SK-N-SH (cell line): Measurements from ENCODE around the gene AHRR. TPM values are rescaled to one million over a fixed set of nuclear protein-coding genes. Genes with fewer than 3 reads are reported as not detected.

Experiments used
- CTCF ChIA-PET: fragments of 300-600, 350-600 bp; formaldehyde crosslinking; extraction: SDS; loops from one replicate; lab custom pipeline; 2021; lab: Yijun Ruan, JAX
- POLR2A ChIA-PET: fragments of 350-600 bp; sonication (Branson Sonifier 250); formaldehyde crosslinking; extraction: SDS; loops from one replicate; lab custom pipeline; 2020; ENCODE audit warnings: antibody characterized with exemption, inconsistent platforms; lab: Yijun Ruan, JAX
- DNase-seq: peaks from one replicate; pipeline ENCODE4 v3.0.0; 2012
- H2AFZ ChIP-seq: fragments of 200-600 bp; sonication (generic); 2 replicates; pipeline ENCODE4 v1.8.1; 2016; ENCODE audit warnings: antibody characterized with exemption, mild to moderate bottlenecking, low read depth
- H3F3A ChIP-seq: fragments of 200-600 bp; sonication (generic); replicated peaks from 2 replicates; pipeline ENCODE3; 2016; ENCODE audit warnings: antibody characterized with exemption, mild to moderate bottlenecking; ENCODE audit not compliant: insufficient read depth
- H3K27ac ChIP-seq, 2 experiments: fragments of 200-500 bp in 1 of 2; fragments of 200-600 bp in 1 of 2; sonication (Bioruptor generic) in 1 of 2; sonication (generic), shearing (Covaris generic) in 1 of 2; 2 replicates each; pipeline versions ENCODE4 v1.5.1 to v1.6.1; 2014 to 2016; ENCODE audit warnings: low read depth in 2 of 2, inconsistent platforms in 1 of 2, low read length in 1 of 2, mild to moderate bottlenecking in 1 of 2, mixed read lengths in 1 of 2
- H3K27me3 ChIP-seq: fragments of 200-600 bp; sonication (generic), shearing (Covaris generic); 2 replicates; pipeline ENCODE4 v1.6.1; 2016; ENCODE audit warnings: mixed run types; ENCODE audit not compliant: insufficient read depth
- H3K36me3 ChIP-seq, 2 experiments: fragments of 200-500 bp in 1 of 2; fragments of 200-600 bp in 1 of 2; sonication (Bioruptor generic) in 1 of 2; sonication (generic) in 1 of 2; replicated peaks in 1 of 2; 2 replicates each; pipeline versions ENCODE3 to v1.5.1; 2014 to 2016; ENCODE audit warnings: low read length in 1 of 2, mild to moderate bottlenecking in 1 of 2; ENCODE audit not compliant: insufficient read depth in 2 of 2, control insufficient read depth in 1 of 2
- H3K4me1 ChIP-seq, 2 experiments: fragments of 200-500 bp in 1 of 2; fragments of 200-600 bp in 1 of 2; sonication (Bioruptor generic) in 1 of 2; sonication (generic), shearing (Covaris generic) in 1 of 2; 2 replicates each; pipeline versions ENCODE4 v1.5.1 to v1.6.1; 2014 to 2016; ENCODE audit warnings: low read depth in 1 of 2, low read length in 1 of 2, mixed run types in 1 of 2; ENCODE audit not compliant: insufficient read depth in 2 of 2, control insufficient read depth in 1 of 2
- H3K4me2 ChIP-seq: fragments of 200-600 bp; sonication (generic), shearing (Covaris generic); 2 replicates; pipeline ENCODE4 v1.6.1; 2017; ENCODE audit warnings: mixed run types
- H3K4me3 ChIP-seq, 2 experiments: fragments of 200-500 bp in 1 of 2; fragments of 200-600 bp in 1 of 2; sonication (Bioruptor generic) in 1 of 2; sonication (generic), shearing (Covaris generic) in 1 of 2; 2 replicates each; pipeline versions ENCODE4 v1.5.1 to v1.8.1; 2014 to 2016; ENCODE audit warnings: low read depth in 2 of 2, inconsistent platforms in 1 of 2, low read length in 1 of 2, mild to moderate bottlenecking in 1 of 2, mixed read lengths in 1 of 2, moderate library complexity in 1 of 2
- H3K79me2 ChIP-seq: fragments of 200-600 bp; sonication (generic); 2 replicates; pipeline ENCODE4 v1.8.1; 2017; ENCODE audit warnings: mild to moderate bottlenecking; ENCODE audit not compliant: insufficient read depth
- H3K9ac ChIP-seq: fragments of 200-600 bp; sonication (generic); 2 replicates; pipeline ENCODE4 v1.6.1; 2017; ENCODE audit warnings: mixed run types
- H3K9me2 ChIP-seq: fragments of 200-600 bp; sonication (generic); 2 replicates; pipeline ENCODE4 v1.6.1; 2017; ENCODE audit warnings: mixed run types
- H3K9me3 ChIP-seq: fragments of 200-600 bp; sonication (generic); 2 replicates; pipeline ENCODE4 v1.6.1; 2017; ENCODE audit warnings: mixed run types, mild to moderate bottlenecking, moderate library complexity
- H4K20me1 ChIP-seq: fragments of 200-600 bp; sonication (generic); 2 replicates; pipeline ENCODE4 v1.6.1; 2017; ENCODE audit warnings: mild to moderate bottlenecking, mixed run types; ENCODE audit not compliant: insufficient read depth
- CHD2 ChIP-seq: fragments of 150-350 bp; IDR thresholded peaks from 2 replicates; pipeline ENCODE4 v1.6.1; 2018; ENCODE audit warnings: low read length; ENCODE audit not compliant: partially characterized antibody
- EP300 ChIP-seq, 2 experiments: IDR thresholded peaks; 2 replicates each; pipeline versions ENCODE4 v1.4.0 to v1.6.1; 2012; ENCODE audit warnings: borderline replicate concordance in 1 of 2, low read depth in 1 of 2, low read length in 1 of 2
- EZH2phosphoT487 ChIP-seq: fragments of 200-600 bp; sonication (generic); IDR thresholded peaks from 2 replicates; pipeline ENCODE4 v1.6.1; 2017; ENCODE audit warnings: low read depth, mixed run types, mild to moderate bottlenecking, antibody characterized with exemption, moderate library complexity, borderline replicate concordance
- FOXJ3 ChIP-seq: sonication (generic); formaldehyde crosslinking; IDR thresholded peaks from 2 replicates; pipeline ENCODE4 v1.5.1; 2020; ENCODE audit warnings: mild to moderate bottlenecking, missing genetic modification reagents
- FOXM1 ChIP-seq: IDR thresholded peaks from 2 replicates; pipeline ENCODE4 v1.4.0; 2012; ENCODE audit warnings: low read depth, mild to moderate bottlenecking
- GABPA ChIP-seq: IDR thresholded peaks from 2 replicates; pipeline ENCODE4 v1.4.0; 2012; ENCODE audit warnings: low read depth, mild to moderate bottlenecking
- GATA2 ChIP-seq: sonication (generic); formaldehyde crosslinking; IDR thresholded peaks from 2 replicates; pipeline ENCODE4 v1.5.0; 2020; ENCODE audit warnings: mild to moderate bottlenecking, missing genetic modification reagents
- MEF2A ChIP-seq: IDR thresholded peaks from 2 replicates; pipeline ENCODE4 v1.4.0; 2012; ENCODE audit warnings: low read depth, borderline replicate concordance
- NFIC ChIP-seq: IDR thresholded peaks from 2 replicates; pipeline ENCODE4 v1.4.0; 2012; ENCODE audit warnings: borderline replicate concordance
- NRF1 ChIP-seq: IDR thresholded peaks from 2 replicates; pipeline ENCODE4 v1.6.1; 2012; ENCODE audit warnings: low read depth, mild to moderate bottlenecking, low read length
- RAD21 ChIP-seq: IDR thresholded peaks from 2 replicates; pipeline ENCODE4 v1.6.1; 2012; ENCODE audit warnings: mild to moderate bottlenecking, low read length
- RXRA ChIP-seq: IDR thresholded peaks from 2 replicates; pipeline ENCODE4 v1.4.0; 2012; ENCODE audit warnings: low read depth, mild to moderate bottlenecking, borderline replicate concordance
- SIN3A ChIP-seq: IDR thresholded peaks from 2 replicates; pipeline ENCODE4 v1.6.1; 2012; ENCODE audit warnings: low read depth, mild to moderate bottlenecking, low read length, moderate library complexity, borderline replicate concordance
- SMC3 ChIP-seq: IDR thresholded peaks from 2 replicates; pipeline ENCODE4 v1.6.1; 2012; ENCODE audit warnings: low read depth, low read length, improper control_type of control experiment
- TAF1 ChIP-seq: IDR thresholded peaks from 2 replicates; pipeline ENCODE4 v1.6.1; 2012; ENCODE audit warnings: low read depth, mild to moderate bottlenecking, low read length, moderate library complexity, borderline replicate concordance
- YY1 ChIP-seq: IDR thresholded peaks from 2 replicates; pipeline ENCODE4 v1.4.0; 2012; ENCODE audit warnings: low read depth, mild to moderate bottlenecking
- WGBS: methylation state at CpG from one replicate; pipeline ENCODE4 v1.1.6; 2017; ENCODE audit warnings: low lambda C conversion rate; 5-methylcytosine and 5-hydroxymethylcytosine counted together
- polyA plus RNA-seq, 3 experiments: library from polyadenylated mRNA; depleted of rRNA; stranded (reverse); fragments of >200 nt; gene quantifications; 2 replicates each; pipeline ENCODE4 v1.2.3, GENCODE V29; 2012
- TF ChIP-seq, protein P1 (sequence below): IDR thresholded peaks from 2 replicates; pipeline ENCODE4; 2012
- TF ChIP-seq, protein P2 (sequence below): fragments of 150-350 bp; IDR thresholded peaks from 2 replicates; pipeline ENCODE4 v1.6.1; 2017; ENCODE audit warnings: antibody characterized with exemption, low read length, low read depth, borderline replicate concordance
- TF ChIP-seq, protein P3 (sequence below): IDR thresholded peaks from 2 replicates; pipeline ENCODE4 v1.6.1; 2012; ENCODE audit warnings: mild to moderate bottlenecking, low read depth, low read length, moderate library complexity
- TF ChIP-seq, protein P4 (sequence below): IDR thresholded peaks from 2 replicates; pipeline ENCODE4 v1.4.0; 2012; ENCODE audit warnings: low read depth, borderline replicate concordance
- TF ChIP-seq, protein P5 (sequence below): IDR thresholded peaks from 2 replicates; pipeline ENCODE4 v1.4.0; 2012; ENCODE audit warnings: low read depth, borderline replicate concordance

Gene AHRR
- polyA plus RNA-seq, 1 of the 3 experiments (the other 2 are of a cell fraction), result 0.71 TPM

DNA sequence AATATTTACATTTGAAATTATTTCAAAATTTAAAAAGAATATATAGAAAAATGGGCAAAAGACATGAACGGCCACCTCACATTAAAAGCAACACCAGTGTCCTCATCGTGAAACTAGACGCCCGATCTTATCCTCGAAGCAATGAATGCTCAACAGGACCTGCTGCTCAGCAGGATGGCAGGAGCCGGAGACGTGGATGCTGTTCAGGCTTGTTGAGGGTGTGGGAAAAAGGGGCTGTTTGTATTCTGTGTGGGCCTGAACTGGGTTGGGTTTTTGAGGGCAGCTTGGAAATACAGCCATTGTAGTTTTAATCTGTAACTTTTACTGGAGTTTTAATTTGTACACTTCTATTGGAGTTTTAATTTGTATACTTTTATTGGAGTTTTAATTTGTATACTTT, 141.8 kb downstream of the AHRR start:
- Histone ChIP-seq H3F3A (no peaks in the 10 kb centered on the region), H3K4me1 (no peaks in the 10 kb centered on the region), H3K9me3 (no peaks in the 10 kb centered on the region), H3K27me3 (no peaks in the 10 kb centered on the region), H3K36me3 (peaks cover 24 to 69% of the 10 kb centered on the region in 2 experiments)
- POLR2A ChIA-PET, result no interaction called here
- 89% methylated on average over 7 of the region's 7 CpGs for WGBS
- TF ChIP-seq GABPA, result no peak
- TF ChIP-seq SIN3A, result no peak
- TF ChIP-seq RAD21, result no peak
- no peak for TF ChIP-seq GATA2
- no peak for TF ChIP-seq SMC3
- TF ChIP-seq, protein P1, sequence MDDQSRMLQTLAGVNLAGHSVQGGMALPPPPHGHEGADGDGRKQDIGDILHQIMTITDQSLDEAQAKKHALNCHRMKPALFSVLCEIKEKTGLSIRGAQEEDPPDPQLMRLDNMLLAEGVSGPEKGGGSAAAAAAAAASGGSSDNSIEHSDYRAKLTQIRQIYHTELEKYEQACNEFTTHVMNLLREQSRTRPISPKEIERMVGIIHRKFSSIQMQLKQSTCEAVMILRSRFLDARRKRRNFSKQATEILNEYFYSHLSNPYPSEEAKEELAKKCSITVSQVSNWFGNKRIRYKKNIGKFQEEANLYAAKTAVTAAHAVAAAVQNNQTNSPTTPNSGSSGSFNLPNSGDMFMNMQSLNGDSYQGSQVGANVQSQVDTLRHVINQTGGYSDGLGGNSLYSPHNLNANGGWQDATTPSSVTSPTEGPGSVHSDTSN, result no peak
- TF ChIP-seq, protein P2, sequence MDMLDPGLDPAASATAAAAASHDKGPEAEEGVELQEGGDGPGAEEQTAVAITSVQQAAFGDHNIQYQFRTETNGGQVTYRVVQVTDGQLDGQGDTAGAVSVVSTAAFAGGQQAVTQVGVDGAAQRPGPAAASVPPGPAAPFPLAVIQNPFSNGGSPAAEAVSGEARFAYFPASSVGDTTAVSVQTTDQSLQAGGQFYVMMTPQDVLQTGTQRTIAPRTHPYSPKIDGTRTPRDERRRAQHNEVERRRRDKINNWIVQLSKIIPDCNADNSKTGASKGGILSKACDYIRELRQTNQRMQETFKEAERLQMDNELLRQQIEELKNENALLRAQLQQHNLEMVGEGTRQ, result no peak
- no peak for TF ChIP-seq NFIC
- TF ChIP-seq YY1, result no peak
- TF ChIP-seq, all 33 proteins: peak for 0
- Histone ChIP-seq H2AFZ (no peak overlapping the region), H4K20me1 (no peaks in the 10 kb centered on the region), H3K9ac (no peak overlapping the region), H3K9me2 (no peaks in the 10 kb centered on the region), H3K79me2 (no peaks in the 10 kb centered on the region), H3K4me2 (no peak overlapping the region), H3K4me3 (no peak overlapping the region), H3K27ac (no peak overlapping the region)
- CTCF ChIA-PET, result interaction anchor here (1.0 kb wide), 1 partner anchor 17 kb away, joined by 7 read pairs; no protein-coding TSS in a partner anchor
- no peak for DNase-seq

DNA sequence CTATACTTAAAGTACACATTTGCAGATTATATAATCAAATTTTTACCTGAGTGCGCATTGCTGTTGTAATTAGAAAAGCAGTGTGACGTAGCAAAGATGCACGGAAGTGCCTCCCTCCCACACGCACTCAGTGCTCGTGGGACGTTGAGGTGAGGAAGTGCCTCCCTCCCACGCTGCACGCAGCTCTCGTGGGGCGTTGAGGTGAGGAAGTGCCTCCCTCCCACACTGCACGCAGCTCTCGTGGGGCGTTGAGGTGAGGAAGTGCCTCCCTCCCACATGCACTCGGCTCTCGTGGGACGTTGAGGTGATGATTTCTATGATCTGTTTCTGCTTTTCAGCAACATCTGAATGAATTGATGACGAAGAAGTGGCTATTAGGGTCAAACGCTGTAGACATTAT, 142.4 kb downstream of the AHRR start:
- no peaks in the 10 kb centered on the region for H3K79me2 ChIP-seq
- ChIA-PET POLR2A (no interaction called here), CTCF (interaction anchor here (1.0 kb wide), 1 partner anchor 18 kb away, joined by 7 read pairs; no protein-coding TSS in a partner anchor)
- no peaks in the 10 kb centered on the region for H3K4me1 ChIP-seq
- H3K9me2 ChIP-seq, result no peaks in the 10 kb centered on the region
- DNase-seq, result no peak
- H3K4me3 ChIP-seq, result no peak overlapping the region
- H3K9ac ChIP-seq, result no peak overlapping the region
- H3K4me2 ChIP-seq, result no peak overlapping the region
- H3K27me3 ChIP-seq, result no peaks in the 10 kb centered on the region
- H3K9me3 ChIP-seq, result no peaks in the 10 kb centered on the region
- no peak overlapping the region for H2AFZ ChIP-seq
- WGBS, result 95% methylated on average over 18 of the region's 18 CpGs
- no peaks in the 10 kb centered on the region for H3F3A ChIP-seq
- no peaks in the 10 kb centered on the region for H4K20me1 ChIP-seq
- peaks cover 24 to 63% of the 10 kb centered on the region in 2 experiments for H3K36me3 ChIP-seq
- H3K27ac ChIP-seq, result no peak overlapping the region
- TF ChIP-seq CHD2 (no peak), YY1 (no peak), FOXJ3 (CRISPR knock-in tag) (no peak), EP300 (IDR thresholded peaks at IDR 0.05; ENCODE audit: borderline replicate concordance in 1 of 2, low read depth in 1 of 2, low read length in 1 of 2) (no peak), NRF1 (no peak), FOXM1 (no peak), RXRA (no peak), EZH2phosphoT487 (no peak), MEF2A (no peak), TAF1 (no peak)
- TF ChIP-seq, protein P3, sequence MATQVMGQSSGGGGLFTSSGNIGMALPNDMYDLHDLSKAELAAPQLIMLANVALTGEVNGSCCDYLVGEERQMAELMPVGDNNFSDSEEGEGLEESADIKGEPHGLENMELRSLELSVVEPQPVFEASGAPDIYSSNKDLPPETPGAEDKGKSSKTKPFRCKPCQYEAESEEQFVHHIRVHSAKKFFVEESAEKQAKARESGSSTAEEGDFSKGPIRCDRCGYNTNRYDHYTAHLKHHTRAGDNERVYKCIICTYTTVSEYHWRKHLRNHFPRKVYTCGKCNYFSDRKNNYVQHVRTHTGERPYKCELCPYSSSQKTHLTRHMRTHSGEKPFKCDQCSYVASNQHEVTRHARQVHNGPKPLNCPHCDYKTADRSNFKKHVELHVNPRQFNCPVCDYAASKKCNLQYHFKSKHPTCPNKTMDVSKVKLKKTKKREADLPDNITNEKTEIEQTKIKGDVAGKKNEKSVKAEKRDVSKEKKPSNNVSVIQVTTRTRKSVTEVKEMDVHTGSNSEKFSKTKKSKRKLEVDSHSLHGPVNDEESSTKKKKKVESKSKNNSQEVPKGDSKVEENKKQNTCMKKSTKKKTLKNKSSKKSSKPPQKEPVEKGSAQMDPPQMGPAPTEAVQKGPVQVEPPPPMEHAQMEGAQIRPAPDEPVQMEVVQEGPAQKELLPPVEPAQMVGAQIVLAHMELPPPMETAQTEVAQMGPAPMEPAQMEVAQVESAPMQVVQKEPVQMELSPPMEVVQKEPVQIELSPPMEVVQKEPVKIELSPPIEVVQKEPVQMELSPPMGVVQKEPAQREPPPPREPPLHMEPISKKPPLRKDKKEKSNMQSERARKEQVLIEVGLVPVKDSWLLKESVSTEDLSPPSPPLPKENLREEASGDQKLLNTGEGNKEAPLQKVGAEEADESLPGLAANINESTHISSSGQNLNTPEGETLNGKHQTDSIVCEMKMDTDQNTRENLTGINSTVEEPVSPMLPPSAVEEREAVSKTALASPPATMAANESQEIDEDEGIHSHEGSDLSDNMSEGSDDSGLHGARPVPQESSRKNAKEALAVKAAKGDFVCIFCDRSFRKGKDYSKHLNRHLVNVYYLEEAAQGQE, result no peak
- TF ChIP-seq, protein P4, sequence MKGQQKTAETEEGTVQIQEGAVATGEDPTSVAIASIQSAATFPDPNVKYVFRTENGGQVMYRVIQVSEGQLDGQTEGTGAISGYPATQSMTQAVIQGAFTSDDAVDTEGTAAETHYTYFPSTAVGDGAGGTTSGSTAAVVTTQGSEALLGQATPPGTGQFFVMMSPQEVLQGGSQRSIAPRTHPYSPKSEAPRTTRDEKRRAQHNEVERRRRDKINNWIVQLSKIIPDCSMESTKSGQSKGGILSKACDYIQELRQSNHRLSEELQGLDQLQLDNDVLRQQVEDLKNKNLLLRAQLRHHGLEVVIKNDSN, result no peak
- TF ChIP-seq, protein P5, sequence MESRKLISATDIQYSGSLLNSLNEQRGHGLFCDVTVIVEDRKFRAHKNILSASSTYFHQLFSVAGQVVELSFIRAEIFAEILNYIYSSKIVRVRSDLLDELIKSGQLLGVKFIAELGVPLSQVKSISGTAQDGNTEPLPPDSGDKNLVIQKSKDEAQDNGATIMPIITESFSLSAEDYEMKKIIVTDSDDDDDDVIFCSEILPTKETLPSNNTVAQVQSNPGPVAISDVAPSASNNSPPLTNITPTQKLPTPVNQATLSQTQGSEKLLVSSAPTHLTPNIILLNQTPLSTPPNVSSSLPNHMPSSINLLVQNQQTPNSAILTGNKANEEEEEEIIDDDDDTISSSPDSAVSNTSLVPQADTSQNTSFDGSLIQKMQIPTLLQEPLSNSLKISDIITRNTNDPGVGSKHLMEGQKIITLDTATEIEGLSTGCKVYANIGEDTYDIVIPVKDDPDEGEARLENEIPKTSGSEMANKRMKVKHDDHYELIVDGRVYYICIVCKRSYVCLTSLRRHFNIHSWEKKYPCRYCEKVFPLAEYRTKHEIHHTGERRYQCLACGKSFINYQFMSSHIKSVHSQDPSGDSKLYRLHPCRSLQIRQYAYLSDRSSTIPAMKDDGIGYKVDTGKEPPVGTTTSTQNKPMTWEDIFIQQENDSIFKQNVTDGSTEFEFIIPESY, result no peak
